PFSK-1 (cell line): ENCODE measurements around the gene NDC1.

ENCODE experiments used
- FOXP2 ChIP-seq: optimal IDR thresholded peaks from 2 replicates; pipeline ENCODE3; 2011; ENCODE audit warnings: borderline replicate concordance, control low read depth, inconsistent platforms; ENCODE audit not compliant: insufficient read depth; ENCODE audit errors: extremely low read length, extremely low read depth
- POLR2AphosphoS5 ChIP-seq: IDR thresholded peaks from 2 replicates; pipeline ENCODE4 v1.6.1; 2012; ENCODE audit warnings: low read depth, mild to moderate bottlenecking, control low read depth, low read length, moderate library complexity
- REST ChIP-seq, 2 experiments: IDR thresholded peaks; 2 replicates each; pipeline versions ENCODE4 v1.6.1 to v1.8.0; 2011 to 2012; ENCODE audit warnings: low read depth in 2 of 2, low read length in 2 of 2, control low read depth in 1 of 2, inconsistent platforms in 1 of 2, mild to moderate bottlenecking in 1 of 2, moderate library complexity in 1 of 2; ENCODE audit not compliant: insufficient read depth in 1 of 2
- SIN3A ChIP-seq: IDR thresholded peaks from 2 replicates; pipeline ENCODE4 v1.6.1; 2012; ENCODE audit warnings: mild to moderate bottlenecking, low read length, moderate library complexity, borderline replicate concordance; ENCODE audit not compliant: insufficient read depth
- TAF1 ChIP-seq: IDR thresholded peaks from 2 replicates; pipeline ENCODE4 v1.6.1; 2012; ENCODE audit warnings: low read length, control low read depth, borderline replicate concordance; ENCODE audit not compliant: insufficient read depth

The NDC1 gene

GRCh38 chr1:53735261-53735660 lies 102.8 kb downstream of the NDC1 start:
- no peak for TF ChIP-seq TAF1
- TF ChIP-seq FOXP2, result no peak
- no peak for TF ChIP-seq REST (IDR thresholded peaks at IDR 0.05; ENCODE audit: insufficient read depth in 1 of 2, low read depth in 2 of 2, low read length in 2 of 2)
- no peak for TF ChIP-seq POLR2AphosphoS5
- TF ChIP-seq SIN3A, result no peak

GRCh38 chr1:53734650-53735211 lies 103.4 kb downstream of the NDC1 start:
- TF ChIP-seq SIN3A (no peak), TAF1 (no peak), FOXP2 (no peak), REST (IDR thresholded peaks at IDR 0.05; ENCODE audit: insufficient read depth in 1 of 2, low read depth in 2 of 2, low read length in 2 of 2) (no peak), POLR2AphosphoS5 (no peak)

GRCh38 chr1:53733975-53734649 lies 104.0 kb downstream of the NDC1 start:
- TF ChIP-seq REST (IDR thresholded peaks at IDR 0.05; ENCODE audit: insufficient read depth in 1 of 2, low read depth in 2 of 2, low read length in 2 of 2) (no peak), POLR2AphosphoS5 (no peak), TAF1 (no peak), SIN3A (no peak), FOXP2 (no peak)

- TF ChIP-seq FOXP2 (no peak), REST (IDR thresholded peaks at IDR 0.05; ENCODE audit: insufficient read depth in 1 of 2, low read depth in 2 of 2, low read length in 2 of 2) (no peak), TAF1 (no peak), POLR2AphosphoS5 (no peak), SIN3A (no peak)
Observed at GRCh38 chr1:53733447-53733931, 104.6 kb downstream of the NDC1 start.
